ENCODE results near the gene OSBPL8. TPM values are rescaled to one million over a fixed set of nuclear protein-coding genes. Genes with fewer than 3 reads are reported as not detected.

Gene OSBPL8
- total and polyA plus RNA-seq, 2 of the 8 experiments (the other 6 are each of a cell fraction or from before 2014, with no cell fraction given): 10.9 to 81.1 TPM

- TF ChIP-seq TEAD4 (IDR thresholded peaks at IDR 0.05; ENCODE audit: low read depth, low read length) (no peak), ATF3 (IDR thresholded peaks at IDR 0.05; ENCODE audit: insufficient read depth, low read depth, low read length) (no peak)
Measured at GRCh38 chr12:76486011-76486410, 73.6 kb downstream of the OSBPL8 start (continued).

All from H1 (cell line).